Effector memory CD8-positive, alpha-beta T cell (primary cell): ENCODE results near the gene KLF16.

Experiments
- ATAC-seq: fragments of 150-1000 bp; cut with Tn5 transposase; replicated peaks from 2 replicates; pipeline ENCODE4 v1.10.0; 2021; ENCODE audit warnings: mild to moderate bottlenecking, moderate library complexity
- DNase-seq, 3 experiments: peaks; one replicate each; pipeline ENCODE4 v3.0.0; 2021
- H3K27ac Mint-ChIP-seq, 2 donors: one replicate each; pipeline ENCODE4 v1.8.0; 2022; ENCODE audit warnings: mild to moderate bottlenecking in 2 of 2, mixed read lengths in 2 of 2, moderate library complexity in 2 of 2
- H3K27me3 Mint-ChIP-seq, 2 donors: one replicate each; pipeline ENCODE4 v1.8.0; 2022; ENCODE audit warnings: mixed read lengths in 2 of 2
- H3K36me3 Mint-ChIP-seq: one replicate; pipeline ENCODE4 v1.8.0; 2022; ENCODE audit warnings: mild to moderate bottlenecking, moderate library complexity, mixed read lengths; ENCODE audit not compliant: insufficient read depth
- H3K4me1 Mint-ChIP-seq, 2 donors: one replicate each; pipeline ENCODE4 v1.8.0; 2022; ENCODE audit warnings: low read depth in 2 of 2, mixed read lengths in 2 of 2
- H3K4me3 Mint-ChIP-seq, 2 donors: one replicate each; pipeline ENCODE4 v1.8.0; 2022; ENCODE audit warnings: mild to moderate bottlenecking in 2 of 2, mixed read lengths in 2 of 2, moderate library complexity in 2 of 2
- H3K9me3 Mint-ChIP-seq, 2 donors: one replicate each; pipeline ENCODE4 v1.8.0; 2022; ENCODE audit warnings: mixed read lengths in 2 of 2

Gene KLF16

GRCh38 chr19:1830978-1831377, 32.4 kb downstream of the KLF16 start:
- no peaks in the 10 kb centered on the region for H3K9me3 Mint-ChIP-seq
- H3K4me3 Mint-ChIP-seq: no peak overlapping the region
- H3K36me3 Mint-ChIP-seq: peaks cover 63% of the 10 kb centered on the region
- no peaks in the 10 kb centered on the region for H3K27me3 Mint-ChIP-seq
- peak overlapping the region in 1 of 2 donors; percentile 62 for H3K27ac Mint-ChIP-seq
- ATAC-seq (no peak), DNase-seq (no peak)
- peaks cover 5 to 14% of the 10 kb centered on the region in 2 donors for H3K4me1 Mint-ChIP-seq

- Mint-ChIP-seq H3K4me3 (no peak overlapping the region), H3K27ac (no peak overlapping the region), H3K36me3 (peaks cover 67% of the 10 kb centered on the region), H3K9me3 (no peaks in the 10 kb centered on the region), H3K27me3 (no peaks in the 10 kb centered on the region), H3K4me1 (peaks cover 8 to 16% of the 10 kb centered on the region in 2 donors)
- no peak for DNase-seq
- ATAC-seq: no peak
These were observed 32.8 kb downstream of the KLF16 start for GRCh38 chr19:1830568-1830967.

GRCh38 chr19:1829958-1830357, 33.4 kb downstream of the KLF16 start:
- H3K9me3 Mint-ChIP-seq: no peaks in the 10 kb centered on the region
- DNase-seq (no peak), ATAC-seq (no peak)
- no peak overlapping the region for H3K27ac Mint-ChIP-seq
- peaks cover 8 to 16% of the 10 kb centered on the region in 2 donors for H3K4me1 Mint-ChIP-seq
- H3K27me3 Mint-ChIP-seq: no peaks in the 10 kb centered on the region
- H3K4me3 Mint-ChIP-seq: no peak overlapping the region
- H3K36me3 Mint-ChIP-seq: peaks cover 73% of the 10 kb centered on the region

- no peak overlapping the region for H3K4me3 Mint-ChIP-seq
- H3K36me3 Mint-ChIP-seq: peaks cover 71% of the 10 kb centered on the region
- H3K27me3 Mint-ChIP-seq: no peaks in the 10 kb centered on the region
- no peaks in the 10 kb centered on the region for H3K9me3 Mint-ChIP-seq
- H3K4me1 Mint-ChIP-seq: peaks cover 8 to 11% of the 10 kb centered on the region in 2 donors
- no peak overlapping the region for H3K27ac Mint-ChIP-seq
- DNase-seq (no peak), ATAC-seq (no peak)
These were observed 34.8 kb downstream of the KLF16 start for GRCh38 chr19:1828279-1829238.

GRCh38 chr19:1827566-1828278, 35.7 kb downstream of the KLF16 start:
- H3K36me3 Mint-ChIP-seq: peaks cover 63% of the 10 kb centered on the region
- ATAC-seq: no peak

GRCh38 chr19:1826557-1827521, 36.5 kb downstream of the KLF16 start:
- H3K27me3 Mint-ChIP-seq: no peaks in the 10 kb centered on the region
- H3K4me3 Mint-ChIP-seq: no peak overlapping the region
- ATAC-seq (no peak), DNase-seq (no peak)
- peaks cover 6 to 8% of the 10 kb centered on the region in 2 donors for H3K4me1 Mint-ChIP-seq
- H3K9me3 Mint-ChIP-seq: no peaks in the 10 kb centered on the region
- H3K27ac Mint-ChIP-seq: peak overlapping the region; percentile 54 to 83
- peaks cover 66% of the 10 kb centered on the region for H3K36me3 Mint-ChIP-seq

More at GRCh38 chr19:1827566-1828278, 35.7 kb downstream of the KLF16 start:
- no peak overlapping the region for H3K4me3 Mint-ChIP-seq
- H3K27me3 Mint-ChIP-seq: no peaks in the 10 kb centered on the region
- no peak overlapping the region for H3K27ac Mint-ChIP-seq
- H3K4me1 Mint-ChIP-seq: peaks cover 8% of the 10 kb centered on the region in 2 donors
- no peaks in the 10 kb centered on the region for H3K9me3 Mint-ChIP-seq
- DNase-seq: no peak

- Mint-ChIP-seq H3K27me3 (no peaks in the 10 kb centered on the region), H3K4me1 (peaks cover 5 to 8% of the 10 kb centered on the region in 2 donors), H3K9me3 (no peaks in the 10 kb centered on the region), H3K27ac (peak overlapping the region; percentile 54 to 83), H3K4me3 (peak overlapping the region in 1 of 2 donors; percentile 44), H3K36me3 (peaks cover 66% of the 10 kb centered on the region)
- DNase-seq: peak; percentile 79 to 81 (median 80)
- ATAC-seq: peak; percentile 88
These were observed 37.3 kb downstream of the KLF16 start for GRCh38 chr19:1825909-1826556.

GRCh38 chr19:1824252-1824622, 39.1 kb downstream of the KLF16 start:
- H3K36me3 Mint-ChIP-seq: peaks cover 57% of the 10 kb centered on the region
- H3K4me1 Mint-ChIP-seq: peaks cover 5 to 8% of the 10 kb centered on the region in 2 donors
- H3K27ac Mint-ChIP-seq: no peak overlapping the region
- no peaks in the 10 kb centered on the region for H3K27me3 Mint-ChIP-seq
- no peak for ATAC-seq
- no peak overlapping the region for H3K4me3 Mint-ChIP-seq
- H3K9me3 Mint-ChIP-seq: no peaks in the 10 kb centered on the region
- DNase-seq: no peak

GRCh38 chr19:1823539-1824251, 39.7 kb downstream of the KLF16 start:
- no peak for ATAC-seq
- peaks cover 52% of the 10 kb centered on the region for H3K36me3 Mint-ChIP-seq
- H3K4me1 Mint-ChIP-seq: peaks cover 5 to 8% of the 10 kb centered on the region in 2 donors
- H3K4me3 Mint-ChIP-seq: no peak overlapping the region
- no peak overlapping the region for H3K27ac Mint-ChIP-seq
- no peaks in the 10 kb centered on the region for H3K9me3 Mint-ChIP-seq
- no peaks in the 10 kb centered on the region for H3K27me3 Mint-ChIP-seq
- DNase-seq: no peak

GRCh38 chr19:1823020-1823419, 40.4 kb downstream of the KLF16 start:
- no peak overlapping the region for H3K27ac Mint-ChIP-seq

GRCh38 chr19:1822210-1822609, 41.2 kb downstream of the KLF16 start:
- peaks cover 48% of the 10 kb centered on the region for H3K36me3 Mint-ChIP-seq
- peaks cover 5 to 8% of the 10 kb centered on the region in 2 donors for H3K4me1 Mint-ChIP-seq
- DNase-seq (no peak), ATAC-seq (no peak)
- H3K27ac Mint-ChIP-seq: peak overlapping the region in 1 of 2 donors; percentile 32
- no peaks in the 10 kb centered on the region for H3K9me3 Mint-ChIP-seq
- H3K27me3 Mint-ChIP-seq: no peaks in the 10 kb centered on the region
- no peak overlapping the region for H3K4me3 Mint-ChIP-seq

More at GRCh38 chr19:1823020-1823419, 40.4 kb downstream of the KLF16 start:
- Mint-ChIP-seq H3K4me3 (no peak overlapping the region), H3K27me3 (no peaks in the 10 kb centered on the region), H3K4me1 (peaks cover 5 to 8% of the 10 kb centered on the region in 2 donors), H3K36me3 (peaks cover 47% of the 10 kb centered on the region), H3K9me3 (no peaks in the 10 kb centered on the region)
- DNase-seq (no peak), ATAC-seq (no peak)
